PFSK-1 (cell line): Measurements from ENCODE around the gene AKAP6.

Experiments
- POLR2AphosphoS5 ChIP-seq: IDR thresholded peaks from 2 replicates; pipeline ENCODE4 v1.6.1; 2012; ENCODE audit warnings: low read depth, mild to moderate bottlenecking, control low read depth, low read length, moderate library complexity
- REST ChIP-seq, 2 experiments: IDR thresholded peaks; 2 replicates each; pipeline versions ENCODE4 v1.6.1 to v1.8.0; 2011 to 2012; ENCODE audit warnings: low read depth in 2 of 2, low read length in 2 of 2, control low read depth in 1 of 2, inconsistent platforms in 1 of 2, mild to moderate bottlenecking in 1 of 2, moderate library complexity in 1 of 2; ENCODE audit not compliant: insufficient read depth in 1 of 2
- TAF1 ChIP-seq: IDR thresholded peaks from 2 replicates; pipeline ENCODE4 v1.6.1; 2012; ENCODE audit warnings: low read length, control low read depth, borderline replicate concordance; ENCODE audit not compliant: insufficient read depth

DNA sequence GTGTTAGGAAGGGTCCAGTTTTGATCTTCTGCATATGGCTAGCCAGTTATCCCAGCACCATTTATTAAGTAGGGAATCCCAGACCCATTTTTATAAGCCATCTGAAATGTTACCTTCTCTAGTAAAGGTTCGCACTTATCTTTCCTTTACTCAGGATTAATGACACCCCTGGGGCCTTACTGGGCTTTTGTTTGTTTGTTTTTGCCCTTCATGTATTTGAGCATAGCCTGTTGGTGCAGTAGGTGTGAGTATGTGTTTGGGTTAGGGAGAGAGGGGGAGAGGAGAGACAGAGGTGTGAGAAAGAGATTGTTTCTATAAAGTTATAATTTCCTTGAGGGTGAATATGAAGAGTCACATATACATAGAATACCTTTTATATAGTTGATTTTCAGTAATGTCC is 96.9 kb downstream of the AKAP6 start:
- TF ChIP-seq TAF1 (no peak), REST (IDR thresholded peaks at IDR 0.05; ENCODE audit: insufficient read depth in 1 of 2, low read depth in 2 of 2, low read length in 2 of 2) (no peak), POLR2AphosphoS5 (no peak)
